HG03095 (cell line): ENCODE results near the gene MOV10L1.
"Not testable (repeated sequence)": the region's sequence is repeated elsewhere in the genome, so short reads cannot be mapped to it uniquely, and the experiment has no call there.

Experiments used
- ATAC-seq: cut with Tn5 transposase; IDR thresholded peaks from one replicate; pipeline ENCODE4 v1.9.1; 2021; ENCODE audit warnings: moderate library complexity; ENCODE audit not compliant: unreplicated experiment

MOV10L1 gene

GRCh38 chr22:50151571-50152537, 62.0 kb downstream of the MOV10L1 start:
- no peak for ATAC-seq

- ATAC-seq, result no peak
Measured at GRCh38 chr22:50153056-50153755, 63.4 kb downstream of the MOV10L1 start.

- ATAC-seq, result no peak
Measured at GRCh38 chr22:50153756-50154140, 63.9 kb downstream of the MOV10L1 start.

GRCh38 chr22:50157709-50158375, 68.0 kb downstream of the MOV10L1 start:
- ATAC-seq, result no peak

- ATAC-seq, result no peak
Measured at GRCh38 chr22:50160947-50161346, 71.1 kb downstream of the MOV10L1 start.

GRCh38 chr22:50161508-50162390, 71.9 kb downstream of the MOV10L1 start:
- ATAC-seq, result no peak

GRCh38 chr22:50162391-50162956, 72.7 kb downstream of the MOV10L1 start:
- ATAC-seq, result no peak

- no peak for ATAC-seq
Measured at GRCh38 chr22:50165436-50166123, 75.8 kb downstream of the MOV10L1 start.

- ATAC-seq, result no peak
Measured at GRCh38 chr22:50167689-50168489, 78.1 kb downstream of the MOV10L1 start.

- ATAC-seq, result not testable (repeated sequence)
Measured at GRCh38 chr22:50168490-50169180, 78.8 kb downstream of the MOV10L1 start.

- ATAC-seq, result no peak
Measured at GRCh38 chr22:50169181-50169759, 79.5 kb downstream of the MOV10L1 start.

GRCh38 chr22:50169774-50170341, 80.1 kb downstream of the MOV10L1 start:
- ATAC-seq, result no peak

GRCh38 chr22:50170453-50171318, 80.9 kb downstream of the MOV10L1 start, which contains the start of gene PANX2:
Gene PANX2, plus strand, starts transcription at chr22:50170731. Its CDS starts 0 bp downstream, at chr22:50170731.
- ATAC-seq, result no peak

GRCh38 chr22:50171319-50171964, 81.6 kb downstream of the MOV10L1 start:
- no peak for ATAC-seq

GRCh38 chr22:50171965-50172421, 82.2 kb downstream of the MOV10L1 start:
- no peak for ATAC-seq
